Stimulated activated CD8-positive, alpha-beta memory T cell treated with anti-CD3 and anti-CD28 coated beads, Interleukin-15, amount 100 ng/mL, for 1 hour (primary cell): ENCODE results near the gene MTOR.
"Not testable (repeated sequence)": the region's sequence is repeated elsewhere in the genome, so short reads cannot be mapped to it uniquely, and the experiment has no call there.

Source experiments
- DNase-seq: peaks from one replicate; pipeline ENCODE4 v3.0.0-alpha.2; 2020; ENCODE audit warnings: low read depth

The MTOR gene

GRCh38 chr1:11280719-11281376, 18.5 kb upstream of the MTOR start:
- no peak for DNase-seq

GRCh38 chr1:11279630-11280029, 17.3 kb upstream of the MTOR start:
- DNase-seq, result no peak

DNA sequence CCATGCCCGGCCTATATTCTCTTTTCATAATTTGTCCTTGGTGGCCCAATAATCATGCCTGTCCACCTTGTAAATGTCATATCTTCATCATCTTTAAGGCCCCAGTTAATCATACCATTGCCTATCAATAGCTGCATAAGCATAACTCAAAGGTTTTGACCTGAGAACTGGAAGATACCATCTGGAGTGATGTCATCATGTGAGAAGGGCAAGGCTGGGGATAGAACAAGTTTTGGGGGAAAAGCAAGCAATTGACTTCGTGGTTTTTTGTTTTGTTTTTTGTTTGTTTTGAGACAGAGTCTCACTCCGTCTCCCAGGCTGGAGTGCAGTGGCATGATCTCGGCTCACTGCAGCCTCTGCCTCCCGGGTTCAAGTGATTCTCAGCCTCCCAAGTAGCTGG, 16.8 kb upstream of the MTOR start:
- no peak for DNase-seq

GRCh38 chr1:11273595-11274234, 11.4 kb upstream of the MTOR start:
- no peak for DNase-seq

DNA sequence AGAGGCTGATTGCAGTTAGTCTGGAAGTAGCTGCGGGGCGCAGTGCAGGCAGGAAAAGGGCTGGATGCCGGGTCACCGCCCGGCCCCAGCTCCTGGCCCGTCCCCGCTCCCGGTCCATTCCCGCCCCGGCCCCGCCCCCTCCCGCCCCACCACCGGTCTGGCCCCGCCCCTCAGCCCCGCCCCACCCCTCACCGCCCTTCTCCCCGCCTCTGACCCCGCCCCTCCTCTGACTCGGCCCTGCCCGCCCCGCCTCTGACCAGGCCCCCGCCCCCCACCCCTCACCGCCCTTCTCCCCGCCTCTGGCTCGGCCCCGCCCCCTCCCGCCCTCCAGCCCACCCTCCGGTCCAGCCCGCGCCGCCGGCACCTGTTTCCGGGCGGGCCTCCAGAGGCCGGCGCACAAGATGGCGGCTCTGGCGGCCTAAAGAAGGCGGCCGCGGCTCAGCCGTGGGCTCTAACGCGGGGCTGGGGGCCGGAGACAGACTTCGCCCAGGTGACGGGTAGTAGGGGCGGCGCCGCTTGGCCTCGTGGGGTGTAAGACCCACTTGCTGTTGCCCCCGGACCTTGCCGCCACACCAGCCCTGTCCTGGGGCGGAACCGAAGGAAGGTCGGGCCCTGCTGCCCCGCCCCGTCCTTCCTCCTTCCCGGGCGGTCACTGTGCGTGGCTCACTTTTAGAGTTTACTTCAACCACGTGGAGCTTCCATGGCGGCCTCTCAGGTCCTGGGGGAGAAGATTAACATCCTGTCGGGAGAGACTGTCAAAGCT, 10.7 kb upstream of the MTOR start, which contains the start of gene UBIAD1:
UBIAD1 (plus strand) TSS at position 367 of the 763 bp plus-strand sequence; CDS start at position 701, 334 bp downstream.
- peak; percentile 69 for DNase-seq

GRCh38 chr1:11272544-11272831, 10.1 kb upstream of the MTOR start:
- DNase-seq, result no peak

DNA sequence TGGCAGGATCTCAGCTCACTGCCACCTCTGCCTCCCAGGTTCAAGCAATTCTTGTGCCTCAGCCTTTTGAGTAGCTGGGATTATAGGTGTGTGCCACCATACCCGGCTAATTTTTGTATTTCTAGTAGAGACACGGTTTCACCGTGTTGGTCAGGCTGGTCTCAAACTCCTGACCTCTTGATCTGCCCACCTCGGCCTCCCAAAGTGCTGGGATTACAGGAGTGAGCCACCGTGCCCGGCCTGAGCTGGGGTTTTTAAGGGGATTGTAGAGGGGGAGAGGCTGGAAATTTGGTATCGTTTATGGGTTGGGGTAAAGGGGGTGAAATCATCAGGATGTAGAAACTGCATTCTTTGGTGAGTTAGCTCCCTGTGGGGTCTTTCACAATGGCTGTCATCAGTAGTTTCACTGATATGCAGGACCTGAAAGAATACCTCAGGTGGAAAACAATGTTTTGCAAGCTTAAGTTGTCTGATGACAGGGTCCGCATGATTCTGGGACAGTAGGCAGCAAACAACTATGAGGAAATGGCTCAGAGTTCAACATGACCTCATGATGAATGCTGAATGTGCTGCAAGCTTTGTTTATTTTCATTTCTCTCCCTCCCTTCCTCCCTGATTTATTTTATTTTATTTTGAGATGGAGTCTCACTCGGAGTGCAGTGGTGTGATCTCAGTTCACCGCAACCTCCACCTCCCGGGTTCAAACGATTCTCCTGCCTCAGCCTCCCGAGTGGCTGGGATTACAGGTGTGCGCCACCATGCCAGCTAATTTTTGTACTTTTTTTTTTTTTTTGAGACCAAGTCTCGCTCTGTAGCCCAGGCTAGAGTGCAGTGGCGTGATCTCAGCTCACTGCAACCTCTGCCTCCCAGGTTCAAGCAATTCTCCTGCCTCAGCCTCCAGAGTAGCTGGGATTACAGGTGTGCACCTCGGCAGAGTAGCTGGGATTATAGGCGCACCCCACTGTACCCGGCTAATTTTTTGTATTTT, 5.3 kb upstream of the MTOR start:
- DNase-seq, result not testable (repeated sequence)

GRCh38 chr1:11266268-11267074, 4.1 kb upstream of the MTOR start:
- no peak for DNase-seq

GRCh38 chr1:11256299-11256698, 6.1 kb downstream of the MTOR start:
- DNase-seq, result no peak

- DNase-seq, result no peak
Measured at GRCh38 chr1:11253226-11253625, 9.1 kb downstream of the MTOR start.

GRCh38 chr1:11252538-11252937, 9.8 kb downstream of the MTOR start:
- DNase-seq, result no peak

- DNase-seq, result no peak
Measured at GRCh38 chr1:11248169-11248568, 14.2 kb downstream of the MTOR start.

GRCh38 chr1:11245904-11246719, 16.2 kb downstream of the MTOR start:
- DNase-seq, result no peak

DNA sequence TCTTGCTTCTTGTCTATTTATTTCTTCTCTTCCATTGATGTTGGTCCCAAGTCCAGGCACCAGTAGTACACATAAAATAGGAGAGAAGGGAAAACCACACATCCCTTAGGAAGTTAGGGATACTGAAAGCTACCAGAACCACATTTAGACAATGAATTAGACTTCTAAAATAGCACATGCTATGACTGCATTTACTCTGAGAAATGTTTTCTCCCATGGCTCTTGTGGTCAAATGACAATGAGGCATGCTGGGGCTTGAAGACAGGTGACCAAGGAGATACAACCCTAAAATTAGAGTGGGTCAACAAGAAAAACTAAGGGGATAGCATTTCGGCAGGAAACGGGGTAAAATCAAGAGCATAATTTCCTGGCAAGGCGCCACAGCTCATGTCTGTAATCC, 17.1 kb downstream of the MTOR start:
- no peak for DNase-seq

DNA sequence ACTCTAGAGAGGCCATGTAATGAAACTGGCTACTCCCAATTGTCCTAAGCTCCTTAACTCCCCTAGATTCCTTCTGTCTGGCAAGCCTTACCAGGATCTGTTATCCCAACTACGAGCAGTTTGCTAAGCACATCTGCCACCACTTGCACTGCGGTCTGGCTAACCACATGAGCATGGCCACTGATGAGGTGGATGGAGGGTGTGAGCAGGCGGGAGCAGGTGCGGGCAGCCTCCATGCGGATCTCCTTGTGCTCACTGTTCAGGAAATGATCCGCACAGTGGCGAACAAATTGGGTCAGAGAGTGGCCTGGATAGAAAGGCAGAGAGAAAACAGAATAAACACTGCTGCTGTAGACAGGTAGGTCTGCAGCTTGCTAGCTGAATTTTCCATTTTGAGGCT, 24.0 kb downstream of the MTOR start:
- DNase-seq, result no peak

DNA sequence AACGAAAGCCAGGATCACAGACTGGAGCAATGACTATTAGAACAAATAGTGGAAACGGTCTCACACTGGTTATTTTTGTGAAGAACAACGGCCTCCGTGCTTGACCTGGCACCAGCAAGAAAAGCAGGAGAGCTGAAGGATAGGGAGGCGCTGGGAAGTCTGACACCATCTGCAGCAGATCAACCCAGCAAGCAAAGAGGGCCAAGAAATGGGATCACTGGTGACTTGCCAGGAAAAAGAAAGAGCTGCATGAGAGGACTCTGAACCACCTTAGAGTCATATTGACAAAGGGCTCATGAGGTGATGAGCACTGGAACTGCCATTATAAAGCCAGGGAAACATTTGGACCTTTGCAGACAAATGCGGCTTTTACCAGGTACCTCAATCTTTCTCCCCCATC, 25.0 kb downstream of the MTOR start:
- DNase-seq, result no peak

- no peak for DNase-seq
Measured at GRCh38 chr1:11233208-11233607, 29.1 kb downstream of the MTOR start.

- no peak for DNase-seq
Measured at GRCh38 chr1:11229203-11229602, 33.1 kb downstream of the MTOR start.

DNA sequence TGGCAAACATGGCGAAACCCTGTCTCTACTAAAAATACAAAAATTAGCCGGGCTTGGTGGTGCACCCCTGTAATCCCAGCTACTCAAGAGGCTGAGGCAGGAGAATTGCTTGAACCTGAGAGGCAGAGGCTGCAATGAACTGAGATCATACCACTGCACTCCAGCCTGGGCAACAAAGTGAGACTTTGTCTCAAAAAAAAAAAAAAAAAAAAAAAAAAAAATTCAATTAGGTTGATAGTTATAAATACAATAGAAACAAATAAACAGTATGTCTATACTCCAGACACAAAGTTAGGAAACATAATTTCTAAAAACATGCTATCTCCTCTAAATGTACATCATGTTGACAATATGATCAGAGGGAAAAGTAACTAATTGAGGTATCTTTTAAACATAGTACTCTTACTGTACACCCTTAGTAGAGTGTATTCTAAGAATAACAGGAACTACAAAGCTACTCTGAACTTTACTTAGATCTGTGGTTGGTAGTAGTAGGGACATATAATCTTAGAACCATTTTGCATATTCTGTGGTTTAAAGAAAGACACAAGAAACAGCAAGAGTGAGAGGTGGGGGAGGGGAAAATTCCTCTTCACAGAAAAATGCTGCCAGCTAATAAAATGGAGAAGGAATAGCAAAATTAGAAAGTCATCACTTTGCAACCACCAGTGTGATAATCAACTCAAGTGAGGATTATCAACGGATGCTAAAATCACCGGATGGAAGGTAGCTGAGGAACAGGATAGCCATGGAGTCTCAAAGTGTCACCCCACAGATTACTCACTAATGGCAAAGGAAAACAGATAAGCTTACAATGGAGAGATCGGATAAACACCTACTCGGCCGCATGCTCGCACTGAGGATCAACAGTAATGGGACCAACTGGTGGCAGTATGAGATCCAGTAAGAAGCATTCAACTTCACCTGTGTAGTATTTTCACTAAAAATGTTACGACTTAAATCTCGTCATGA, 35.0 kb downstream of the MTOR start:
- DNase-seq, result no peak
